Measurements from ENCODE around the gene SPIRE1. TPM values are rescaled to one million over a fixed set of nuclear protein-coding genes. Genes with fewer than 3 reads are reported as not detected.

SPIRE1 gene
- total RNA-seq, 6 donors from 2014 or later, result 33.9 to 76.7 (median 59.6) TPM

DNA sequence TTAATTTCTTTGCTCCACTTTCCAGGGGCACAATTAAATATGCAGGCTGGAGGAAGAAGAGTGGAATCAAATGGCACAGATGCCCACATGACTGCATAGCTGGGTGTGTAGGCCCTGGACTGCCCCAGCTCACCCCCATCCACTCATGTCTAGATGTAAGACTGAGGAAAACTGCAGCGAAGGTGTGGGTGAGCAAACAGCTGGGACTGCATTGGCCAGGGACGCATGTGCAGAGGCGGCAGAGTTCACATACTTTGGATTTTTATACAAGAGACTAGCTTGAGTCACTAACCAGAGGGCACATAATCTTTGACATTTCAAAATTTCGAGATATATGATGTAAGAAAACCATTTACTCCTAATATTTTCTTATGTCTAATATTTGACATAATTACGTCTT is 60.1 kb downstream of the SPIRE1 start:
- ATAC-seq (ENCODE audit: low FRiP score in 2 of 2), result peak; percentile 74 to 91

GRCh38 chr18:12595571-12596255 is 62.2 kb downstream of the SPIRE1 start:
- Histone ChIP-seq H3K9me3 (no peaks in the 10 kb centered on the region), H3K27me3 (no peaks in the 10 kb centered on the region), H3K27ac (peak overlapping the region in 1 of 4 donors; percentile 30), H3K4me3 (no peak overlapping the region), H3K36me3 (no peaks in the 10 kb centered on the region), H3K4me1 (peaks cover 10 to 25% (median 15%) of the 10 kb centered on the region in 4 donors)
- TF ChIP-seq POLR2A (IDR thresholded peaks at IDR 0.05) (no peak), EP300 (IDR thresholded peaks at IDR 0.05) (no peak), POLR2AphosphoS5 (IDR thresholded peaks at IDR 0.05) (no peak)
- TF ChIP-seq, protein P1, sequence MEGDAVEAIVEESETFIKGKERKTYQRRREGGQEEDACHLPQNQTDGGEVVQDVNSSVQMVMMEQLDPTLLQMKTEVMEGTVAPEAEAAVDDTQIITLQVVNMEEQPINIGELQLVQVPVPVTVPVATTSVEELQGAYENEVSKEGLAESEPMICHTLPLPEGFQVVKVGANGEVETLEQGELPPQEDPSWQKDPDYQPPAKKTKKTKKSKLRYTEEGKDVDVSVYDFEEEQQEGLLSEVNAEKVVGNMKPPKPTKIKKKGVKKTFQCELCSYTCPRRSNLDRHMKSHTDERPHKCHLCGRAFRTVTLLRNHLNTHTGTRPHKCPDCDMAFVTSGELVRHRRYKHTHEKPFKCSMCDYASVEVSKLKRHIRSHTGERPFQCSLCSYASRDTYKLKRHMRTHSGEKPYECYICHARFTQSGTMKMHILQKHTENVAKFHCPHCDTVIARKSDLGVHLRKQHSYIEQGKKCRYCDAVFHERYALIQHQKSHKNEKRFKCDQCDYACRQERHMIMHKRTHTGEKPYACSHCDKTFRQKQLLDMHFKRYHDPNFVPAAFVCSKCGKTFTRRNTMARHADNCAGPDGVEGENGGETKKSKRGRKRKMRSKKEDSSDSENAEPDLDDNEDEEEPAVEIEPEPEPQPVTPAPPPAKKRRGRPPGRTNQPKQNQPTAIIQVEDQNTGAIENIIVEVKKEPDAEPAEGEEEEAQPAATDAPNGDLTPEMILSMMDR (IDR thresholded peaks at IDR 0.05), result no peak
- peak in 1 of 2 donors; percentile 26 for ATAC-seq (ENCODE audit: low FRiP score in 2 of 2)
- no peak for DNase-seq

More for the DNA sequence above, 60.1 kb downstream of the SPIRE1 start:
- peaks cover 11 to 25% (median 17%) of the 10 kb centered on the region in 4 donors for H3K4me1 ChIP-seq
- no peaks in the 10 kb centered on the region for H3K9me3 ChIP-seq
- H3K27me3 ChIP-seq, result no peaks in the 10 kb centered on the region
- WGBS, 2 donors, result 55 to 79% methylated on average over 5 of the region's 5 CpGs
- H3K36me3 ChIP-seq, result no peaks in the 10 kb centered on the region
- H3K27ac ChIP-seq, result peak overlapping the region; percentile 51 to 66 (median 57)
- H3K4me3 ChIP-seq, result no peak overlapping the region
- DNase-seq, result peak in 1 of 2 donors; percentile 80
- TF ChIP-seq POLR2AphosphoS5 (IDR thresholded peaks at IDR 0.05) (peak in 1 of 2 donors; percentile 7), EP300 (IDR thresholded peaks at IDR 0.05) (no peak)

GRCh38 chr18:12593866-12594265 is 64.0 kb downstream of the SPIRE1 start:
- Histone ChIP-seq H3K9me3 (no peaks in the 10 kb centered on the region), H3K4me1 (peaks cover 16 to 34% (median 18%) of the 10 kb centered on the region in 4 donors), H3K4me3 (no peak overlapping the region), H3K36me3 (no peaks in the 10 kb centered on the region), H3K27me3 (no peaks in the 10 kb centered on the region), H3K27ac (no peak overlapping the region)
- WGBS, 2 donors, result 88 to 95% methylated on average over 8 of the region's 8 CpGs
- ATAC-seq (ENCODE audit: low FRiP score in 2 of 2) (no peak), DNase-seq (no peak)
- TF ChIP-seq, protein P1 (IDR thresholded peaks at IDR 0.05), result no peak
- TF ChIP-seq POLR2A (IDR thresholded peaks at IDR 0.05) (no peak), EP300 (IDR thresholded peaks at IDR 0.05) (no peak), POLR2AphosphoS5 (IDR thresholded peaks at IDR 0.05) (no peak)

DNA sequence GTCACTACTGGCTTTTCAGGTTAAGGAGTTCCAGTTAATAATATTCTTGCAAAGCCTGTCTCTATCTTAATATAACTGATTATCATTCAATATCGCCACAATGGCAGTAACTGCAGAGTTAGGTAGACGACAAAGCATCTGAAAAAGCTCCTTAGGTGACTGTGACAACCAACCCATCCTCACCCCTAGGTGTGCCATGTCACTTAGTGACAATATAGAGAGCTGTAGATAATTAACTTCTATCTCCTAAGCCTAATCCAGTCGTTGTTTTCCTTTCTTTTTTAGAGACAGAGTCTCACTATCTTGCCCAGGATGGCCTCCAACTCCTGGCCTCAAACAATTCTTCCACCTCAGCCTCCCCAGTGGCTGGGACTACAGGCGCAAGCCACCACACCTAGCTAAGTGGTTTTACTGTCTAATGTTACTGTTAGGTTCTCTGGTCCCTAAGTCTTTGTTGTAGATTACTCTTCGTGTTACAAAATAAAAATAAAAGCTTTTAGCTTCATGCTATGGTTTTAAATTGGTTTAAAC is 65.2 kb downstream of the SPIRE1 start:
- peaks cover 6 to 27% (median 13%) of the 10 kb centered on the region in 4 donors for H3K4me1 ChIP-seq
- TF ChIP-seq, protein P1 (IDR thresholded peaks at IDR 0.05), result no peak
- TF ChIP-seq POLR2A (IDR thresholded peaks at IDR 0.05) (no peak), EP300 (IDR thresholded peaks at IDR 0.05) (no peak), POLR2AphosphoS5 (IDR thresholded peaks at IDR 0.05) (no peak)
- H3K27ac ChIP-seq, result no peak overlapping the region
- H3K36me3 ChIP-seq, result no peaks in the 10 kb centered on the region
- no peak overlapping the region for H3K4me3 ChIP-seq
- H3K9me3 ChIP-seq, result no peaks in the 10 kb centered on the region
- 86 to 93% methylated on average over 5 of the region's 5 CpGs for WGBS, 2 donors
- ATAC-seq (ENCODE audit: low FRiP score in 2 of 2), result no peak
- H3K27me3 ChIP-seq, result no peaks in the 10 kb centered on the region
- DNase-seq, result no peak

DNA sequence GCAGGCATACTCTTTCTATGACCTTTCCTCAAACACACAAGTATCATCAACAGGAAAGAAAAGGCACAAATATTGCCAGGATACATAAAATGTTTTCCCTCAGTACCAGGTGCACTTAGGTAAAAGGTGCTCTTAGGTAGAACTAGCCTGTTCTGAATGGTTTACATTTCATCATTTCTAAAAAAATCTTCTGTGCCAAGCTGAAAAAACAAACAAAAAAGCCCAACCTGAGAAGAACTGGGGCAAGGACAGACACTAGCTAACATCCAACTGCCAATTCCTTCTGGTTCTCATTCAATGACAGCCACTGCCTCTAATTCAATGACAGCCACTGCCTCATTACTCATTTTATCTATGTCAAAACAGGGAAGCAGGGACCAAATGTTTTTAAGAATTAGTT is 68.5 kb downstream of the SPIRE1 start:
- Histone ChIP-seq H3K9me3 (no peaks in the 10 kb centered on the region), H3K4me3 (no peak overlapping the region), H3K27me3 (no peaks in the 10 kb centered on the region), H3K27ac (peak overlapping the region in 3 of 4 donors; percentile 22 to 54 (median 50)), H3K36me3 (no peaks in the 10 kb centered on the region), H3K4me1 (peaks cover 5 to 13% (median 7%) of the 10 kb centered on the region in 4 donors)
- DNase-seq, result no peak
- no peak for TF ChIP-seq POLR2AphosphoS5 (IDR thresholded peaks at IDR 0.05)
- TF ChIP-seq, protein P1 (IDR thresholded peaks at IDR 0.05), result no peak
- no peak for TF ChIP-seq POLR2A (IDR thresholded peaks at IDR 0.05)
- peak in 1 of 4 donors; percentile 22 for TF ChIP-seq EP300 (IDR thresholded peaks at IDR 0.05)
- ATAC-seq (ENCODE audit: low FRiP score in 2 of 2), result no peak
